Astrocyte of the spinal cord (primary cell): ENCODE measurements around the gene DPEP1.
A peak's percentile ranks its signal among the peaks of the same experiment; 100 is the strongest.

ENCODE experiments used
- DNase-seq: peaks from one replicate; pipeline ENCODE4 v3.0.0; 2011; ENCODE audit warnings: low read depth, low spot score
- H3K4me3 ChIP-seq: 2 replicates; pipeline ENCODE4 v1.5.1; 2011; ENCODE audit warnings: low read depth, mild to moderate bottlenecking, low read length, moderate library complexity
- CTCF ChIP-seq: IDR thresholded peaks from 2 replicates; pipeline ENCODE4 v1.5.1; 2012; ENCODE audit warnings: low read depth, mild to moderate bottlenecking, low read length, inconsistent platforms
- in situ Hi-C: cut with HindIII; loops from 2 replicates; pipeline ENCODE4 v1.10.0; 2017; ENCODE audit warnings: low sequenced_read_pairs

Gene DPEP1

DNA sequence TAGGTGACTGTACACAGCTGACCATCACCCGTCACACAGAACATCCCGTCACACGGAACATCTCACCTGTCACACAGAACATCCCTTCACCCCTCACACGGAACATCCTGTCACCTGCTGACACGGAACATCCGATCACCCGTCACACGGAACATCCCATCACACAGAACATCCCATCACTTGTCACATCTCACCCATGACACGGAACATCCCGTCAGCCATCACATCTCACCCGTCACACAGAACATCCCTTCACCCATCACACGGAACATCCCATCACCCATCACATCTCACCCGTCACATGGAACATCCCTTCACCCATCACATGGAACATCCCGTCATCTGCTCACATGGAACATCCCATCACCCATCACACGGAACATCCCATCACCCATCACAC is 34.1 kb upstream of the DPEP1 start:
- H3K4me3 ChIP-seq = no peak overlapping the region
- DNase-seq = no peak
- in situ Hi-C loops = no loop called here
- no peak for TF ChIP-seq CTCF

DNA sequence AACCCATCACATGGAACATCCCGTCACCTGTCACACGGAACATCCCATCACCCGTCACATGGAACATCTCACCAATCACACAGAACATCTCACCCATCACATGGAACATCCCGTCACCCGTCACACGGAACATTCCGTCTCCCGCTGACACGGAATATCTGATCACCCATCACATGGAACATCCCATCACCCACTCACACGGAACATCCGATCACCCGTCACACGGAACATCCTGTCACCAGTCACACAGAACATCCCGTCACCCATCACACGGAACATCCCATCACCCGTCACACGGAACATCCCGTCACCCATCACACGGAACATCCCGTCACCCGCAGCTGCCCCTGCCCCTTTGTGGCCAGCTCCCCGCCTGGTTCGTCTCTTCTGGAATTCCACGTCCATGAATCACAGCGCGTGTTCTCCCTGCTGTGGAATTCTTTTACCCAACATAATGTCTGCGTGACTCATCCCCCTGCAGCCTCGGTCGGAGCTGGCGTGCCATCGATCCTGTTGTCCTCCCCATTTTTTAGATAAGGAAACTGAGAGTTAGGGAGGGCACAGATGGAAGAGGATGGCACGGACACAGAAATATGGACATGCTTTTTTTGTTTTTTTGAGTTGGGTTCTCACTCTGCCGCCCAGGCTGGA is 32.3 kb upstream of the DPEP1 start:
- in situ Hi-C loops = no loop called here
- DNase-seq = peak; percentile 98
- no peak overlapping the region for H3K4me3 ChIP-seq
- TF ChIP-seq CTCF = no peak

- TF ChIP-seq CTCF = no peak
- no peak overlapping the region for H3K4me3 ChIP-seq
- in situ Hi-C loops = no loop called here
- peak; percentile 72 for DNase-seq
Observed at GRCh38 chr16:89581861-89582563, 31.4 kb upstream of the DPEP1 start.

GRCh38 chr16:89582614-89583196 is 30.7 kb upstream of the DPEP1 start:
- in situ Hi-C loops = no loop called here
- TF ChIP-seq CTCF = no peak
- no peak for DNase-seq
- no peak overlapping the region for H3K4me3 ChIP-seq

- TF ChIP-seq CTCF = no peak
- DNase-seq = no peak
- no peak overlapping the region for H3K4me3 ChIP-seq
- in situ Hi-C loops = no loop called here
Observed at GRCh38 chr16:89583197-89583894, 30.1 kb upstream of the DPEP1 start.

- no peak overlapping the region for H3K4me3 ChIP-seq
- TF ChIP-seq CTCF = no peak
- in situ Hi-C loops = no loop called here
- DNase-seq = no peak
Observed at GRCh38 chr16:89583895-89584644, 29.4 kb upstream of the DPEP1 start.
